Keratinocyte (primary cell): ENCODE results near the gene ASF1B. TPM values are rescaled to one million over a fixed set of nuclear protein-coding genes. Genes with fewer than 3 reads are reported as not detected.
"Not testable (repeated sequence)": the region's sequence is repeated elsewhere in the genome, so short reads cannot be mapped to it uniquely, and the experiment has no call there.

Experiments
- DNase-seq: peaks from one replicate; pipeline ENCODE4 v3.0.0-alpha.2; 2011; ENCODE audit warnings: low read depth, missing footprints, low spot score
- FAIRE-seq: peaks from 2 replicates; lab custom pipeline; 2011; peaks lifted over from hg19 to GRCh38; lab: Jason Lieb, UNC
- H2AFZ ChIP-seq: 2 replicates; pipeline ENCODE4 v1.6.0; 2012; ENCODE audit warnings: low read length, control low read depth, inconsistent platforms; ENCODE audit not compliant: control insufficient read depth
- H3K27ac ChIP-seq: 2 replicates; pipeline ENCODE4 v1.5.1; 2011; ENCODE audit warnings: low read length; ENCODE audit not compliant: control insufficient read depth, insufficient read depth
- H3K27me3 ChIP-seq: 3 replicates; pipeline ENCODE4 v1.6.0; 2011; ENCODE audit warnings: low read length; ENCODE audit not compliant: control insufficient read depth, insufficient read depth; ENCODE audit errors: extremely low read depth
- H3K36me3 ChIP-seq, 2 experiments: 2 replicates in 1 of 2; 3 replicates in 1 of 2; pipeline ENCODE4 v1.5.1; 2011; ENCODE audit warnings: low read length in 2 of 2, mild to moderate bottlenecking in 1 of 2; ENCODE audit not compliant: control insufficient read depth in 2 of 2, insufficient read depth in 2 of 2; ENCODE audit errors: extremely low read depth in 1 of 2
- H3K4me1 ChIP-seq: 3 replicates; pipeline ENCODE4 v1.5.1; 2011; ENCODE audit warnings: low read length; ENCODE audit not compliant: control insufficient read depth, insufficient read depth; ENCODE audit errors: extremely low read depth
- H3K4me2 ChIP-seq: 3 replicates; pipeline ENCODE4 v1.6.0; 2011; ENCODE audit warnings: low read depth, low read length; ENCODE audit not compliant: control insufficient read depth, insufficient read depth; ENCODE audit errors: extremely low read depth
- H3K4me3 ChIP-seq, 3 experiments: fragments of 200-600 bp in 1 of 3; sonication (generic) in 1 of 3; 2 replicates in 2 of 3; 3 replicates in 1 of 3; pipeline ENCODE4 v1.5.1; 2011 to 2016; ENCODE audit warnings: low read length in 3 of 3, mild to moderate bottlenecking in 3 of 3, control low read depth in 2 of 3, inconsistent platforms in 1 of 3, low read depth in 1 of 3, mixed read lengths in 1 of 3, mixed run types in 1 of 3, moderate library complexity in 1 of 3; ENCODE audit not compliant: control insufficient read depth in 2 of 3, insufficient read depth in 2 of 3; ENCODE audit errors: extremely low read depth in 1 of 3
- H3K79me2 ChIP-seq: 2 replicates; pipeline ENCODE4 v1.6.0; 2012; ENCODE audit warnings: low read length; ENCODE audit not compliant: control insufficient read depth, insufficient read depth
- H3K9ac ChIP-seq: 3 replicates; pipeline ENCODE4 v1.6.0; 2011; ENCODE audit warnings: low read length; ENCODE audit not compliant: control insufficient read depth, insufficient read depth; ENCODE audit errors: extremely low read depth
- H3K9me1 ChIP-seq: 3 replicates; pipeline ENCODE4 v1.6.0; 2011; ENCODE audit warnings: low read length; ENCODE audit not compliant: control insufficient read depth, insufficient read depth; ENCODE audit errors: extremely low read depth
- H3K9me3 ChIP-seq: 2 replicates; pipeline ENCODE4 v1.5.1; 2012; ENCODE audit warnings: low read depth, low read length; ENCODE audit not compliant: control insufficient read depth
- H4K20me1 ChIP-seq: 3 replicates; pipeline ENCODE4 v1.6.0; 2011; ENCODE audit warnings: low read length; ENCODE audit not compliant: control insufficient read depth, insufficient read depth; ENCODE audit errors: extremely low read depth
- CTCF ChIP-seq, 3 experiments: IDR thresholded peaks in 1 of 3; conservative IDR thresholded peaks in 1 of 3; optimal IDR thresholded peaks in 1 of 3; 2 replicates in 2 of 3; 3 replicates in 1 of 3; pipeline versions ENCODE3 to v1.5.1; 2011; ENCODE audit warnings: low read length in 3 of 3, mild to moderate bottlenecking in 3 of 3, moderate library complexity in 2 of 3, control low read depth in 1 of 3, inconsistent platforms in 1 of 3; ENCODE audit not compliant: insufficient read depth in 2 of 3; ENCODE audit errors: extremely low read depth in 1 of 3
- EZH2 ChIP-seq: IDR thresholded peaks from one replicate; pipeline ENCODE4 v1.6.1; 2012; ENCODE audit warnings: inconsistent platforms, mild to moderate bottlenecking, low read length, moderate library complexity
- dilution Hi-C: fragments of 300-500 bp; cut with MboI; formaldehyde crosslinking; loops from one replicate; pipeline ENCODE4 v1.7.0; 2020; ENCODE audit warnings: low sequenced_read_pairs; ENCODE audit not compliant: extremely low pct_ligation_motif_present
- polyA plus RNA-seq, 5 experiments: library from polyadenylated mRNA; depleted of rRNA in 3 of 5; stranded (reverse) in 3 of 5; stranded (forward) in 1 of 5; unstranded in 1 of 5; fragments of >200 nt; gene quantifications; 1 replicate in 1 of 5; 2 replicates in 3 of 5; 3 replicates in 1 of 5; pipeline versions ENCODE4 v1.2.1 to v1.2.3, GENCODE V29; 2011 to 2012; ENCODE audit warnings: missing spikeins in 2 of 5, low read depth in 1 of 5, low replicate concordance in 1 of 5

Gene ASF1B
- polyA plus RNA-seq, 1 donor (not counting 4 experiments of a cell fraction or from before 2014, with no cell fraction given), result 7.8 TPM

GRCh38 chr19:14147797-14148605 is 11.6 kb upstream of the ASF1B start:
- Histone ChIP-seq H3K9me1 (no peaks in the 10 kb centered on the region), H3K36me3 (peaks cover 0 to 2% of the 10 kb centered on the region in 2 experiments), H3K4me3 (no peak overlapping the region), H3K27me3 (no peaks in the 10 kb centered on the region), H3K4me2 (no peak overlapping the region), H3K9ac (no peak overlapping the region), H2AFZ (no peak overlapping the region), H3K79me2 (no peaks in the 10 kb centered on the region), H4K20me1 (no peaks in the 10 kb centered on the region), H3K27ac (no peak overlapping the region), H3K9me3 (no peaks in the 10 kb centered on the region), H3K4me1 (peaks cover 3% of the 10 kb centered on the region)
- DNase-seq (no peak), FAIRE-seq (no peak)
- no peak for TF ChIP-seq EZH2
- TF ChIP-seq CTCF (optimal IDR thresholded peaks at IDR 0.05 in 1 of 3, IDR thresholded peaks at IDR 0.05 in 1 of 3, conservative IDR thresholded peaks at IDR 0.05 in 1 of 3; ENCODE audit: extremely low read depth in 1 of 3, insufficient read depth in 2 of 3, low read length in 3 of 3), result peak; percentile 64 to 80 (median 67)
- dilution Hi-C loops, result no loop called here

DNA sequence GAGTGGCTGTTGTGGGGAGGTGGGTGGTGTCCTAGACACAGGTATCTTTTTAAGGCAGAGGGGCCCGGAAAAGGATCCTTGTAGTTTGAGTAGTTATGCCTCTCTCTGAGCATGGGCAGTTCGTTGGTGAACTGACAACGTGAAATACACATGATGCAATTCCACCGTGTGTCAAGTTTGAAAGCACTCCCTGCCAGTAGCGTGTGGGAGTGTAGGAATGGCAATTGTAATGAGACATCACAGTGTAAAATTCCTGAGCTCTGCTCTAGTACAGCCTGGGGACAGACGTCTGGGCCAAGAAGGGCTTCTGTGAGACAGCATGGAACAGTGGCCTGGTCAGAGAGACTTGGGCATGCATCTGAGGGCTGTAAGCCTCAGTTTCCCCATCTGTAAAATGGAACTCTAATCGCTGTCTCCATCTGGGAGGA is 10.4 kb upstream of the ASF1B start:
- no peaks in the 10 kb centered on the region for H3K27me3 ChIP-seq
- DNase-seq (no peak), FAIRE-seq (no peak)
- H3K9me3 ChIP-seq, result no peaks in the 10 kb centered on the region
- H2AFZ ChIP-seq, result no peak overlapping the region
- no peaks in the 10 kb centered on the region for H4K20me1 ChIP-seq
- no peaks in the 10 kb centered on the region for H3K36me3 ChIP-seq
- H3K9ac ChIP-seq, result no peak overlapping the region
- no peak overlapping the region for H3K4me2 ChIP-seq
- dilution Hi-C loops, result no loop called here
- TF ChIP-seq CTCF (optimal IDR thresholded peaks at IDR 0.05 in 1 of 3, IDR thresholded peaks at IDR 0.05 in 1 of 3, conservative IDR thresholded peaks at IDR 0.05 in 1 of 3; ENCODE audit: extremely low read depth in 1 of 3, insufficient read depth in 2 of 3, low read length in 3 of 3) (no peak), EZH2 (no peak)
- peaks cover 3% of the 10 kb centered on the region for H3K4me1 ChIP-seq
- no peak overlapping the region for H3K4me3 ChIP-seq
- H3K9me1 ChIP-seq, result no peaks in the 10 kb centered on the region
- no peaks in the 10 kb centered on the region for H3K79me2 ChIP-seq
- no peak overlapping the region for H3K27ac ChIP-seq

- H3K9me3 ChIP-seq, H3K27ac ChIP-seq, FAIRE-seq, H3K27me3 ChIP-seq, H3K4me2 ChIP-seq, H3K9ac ChIP-seq, DNase-seq, H3K4me1 ChIP-seq, H4K20me1 ChIP-seq, H3K36me3 ChIP-seq, dilution Hi-C loops, H3K79me2 ChIP-seq, H2AFZ ChIP-seq, H3K9me1 ChIP-seq, H3K4me3 ChIP-seq: not testable (repeated sequence)
Measured at GRCh38 chr19:14146169-14146568, 9.8 kb upstream of the ASF1B start.
